Measurements from ENCODE around the gene FAM131A.

GRCh38 chr3:184327171-184327570 lies 10.2 kb upstream of the FAM131A start:
- TF ChIP-seq CTCF (IDR thresholded peaks at IDR 0.05) (no peak), POLR2A (IDR thresholded peaks at IDR 0.05) (no peak)
